Subcutaneous adipose tissue (tissue), 4 donors: ENCODE measurements around the gene EPHB2. TPM values are rescaled to one million over a fixed set of nuclear protein-coding genes. Genes with fewer than 3 reads are reported as not detected.

ENCODE experiments used
- CTCF ChIP-seq: fragments of 450-650 bp; IDR thresholded peaks from one replicate; pipeline ENCODE4 v1.5.1; 2016; ENCODE audit warnings: low read depth, mild to moderate bottlenecking, control low read depth, antibody characterized with exemption, moderate library complexity
- total RNA-seq, 4 donors: library from RNA; depleted of rRNA; stranded (reverse); fragments of >200 nt; gene quantifications; one replicate each; pipeline ENCODE4 v1.1.0, GENCODE V29; 2016

Gene EPHB2
- total RNA-seq, 4 donors from 2014 or later: 1.6 to 9.2 (median 5.1) TPM

- TF ChIP-seq CTCF: no peak
Measured at GRCh38 chr1:22916471-22916820, 205.8 kb downstream of the EPHB2 start.

GRCh38 chr1:22917989-22918388 is 207.3 kb downstream of the EPHB2 start:
- no peak for TF ChIP-seq CTCF

- no peak for TF ChIP-seq CTCF
Measured at GRCh38 chr1:22918644-22919043, 208.0 kb downstream of the EPHB2 start.

DNA sequence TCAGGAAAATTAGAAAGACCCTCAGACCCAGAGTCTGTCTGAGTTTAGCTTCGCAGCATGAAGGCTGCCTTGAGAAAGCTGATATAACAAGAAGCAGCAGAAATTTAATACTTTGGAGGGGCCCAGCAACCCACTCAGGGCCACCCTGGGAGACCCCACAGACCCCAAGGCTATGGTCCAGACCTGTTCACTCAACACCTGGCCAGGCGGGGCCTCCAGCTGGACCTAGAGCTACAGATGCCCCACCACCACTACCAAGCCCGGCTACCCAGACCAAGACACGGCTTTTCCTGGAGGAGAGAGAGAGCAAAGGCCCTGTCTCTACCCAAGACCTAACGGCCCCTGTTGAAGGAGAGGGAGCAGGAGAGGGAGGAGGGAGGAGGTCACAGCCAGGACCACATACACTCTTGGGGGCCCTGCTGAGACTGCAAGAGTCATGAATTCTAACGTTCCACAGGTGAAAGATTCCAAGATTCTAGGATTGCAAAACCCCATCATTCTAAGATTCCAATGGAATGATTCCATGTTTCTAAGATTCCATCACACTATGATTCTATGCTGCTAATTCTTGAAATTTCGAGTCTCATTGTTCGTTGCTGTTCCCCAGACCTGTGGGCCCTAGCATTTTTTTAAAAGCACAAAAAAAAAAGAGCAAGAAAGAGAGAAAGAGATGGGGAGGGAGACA is 208.8 kb downstream of the EPHB2 start:
- TF ChIP-seq CTCF: no peak

DNA sequence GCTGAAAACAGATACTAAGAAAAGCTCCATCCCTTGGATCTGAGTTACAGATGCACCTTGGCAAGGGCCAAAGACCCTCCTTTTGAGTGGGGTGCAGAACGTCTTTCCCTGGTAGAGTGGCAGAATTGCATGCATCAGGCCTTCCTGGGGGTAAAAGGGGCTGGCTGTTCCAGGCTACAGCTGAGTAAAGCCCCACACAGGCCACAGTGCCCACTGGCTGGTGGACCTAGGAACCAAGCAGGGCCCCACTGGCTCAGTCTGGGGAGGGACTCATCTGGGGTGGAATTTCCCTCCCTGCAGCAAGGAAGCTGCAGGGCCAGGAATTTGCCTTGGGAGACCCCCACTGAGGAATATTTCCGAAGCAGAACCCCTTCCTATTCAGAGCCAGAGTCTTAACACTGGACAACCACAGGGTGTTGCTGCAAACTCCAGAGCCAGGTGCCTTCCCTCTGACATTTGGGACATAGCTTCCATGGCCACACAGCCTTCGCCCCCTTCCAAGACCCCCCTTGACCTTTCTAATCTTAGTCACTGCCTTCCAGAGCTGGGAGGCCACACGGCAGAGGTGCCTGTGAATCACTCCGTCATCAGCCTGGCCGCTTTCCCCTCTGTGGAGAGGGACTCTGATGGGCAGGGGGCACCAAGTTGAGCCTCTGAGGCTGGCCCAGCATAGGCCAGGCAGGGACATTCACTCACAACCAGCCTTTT is 209.5 kb downstream of the EPHB2 start:
- TF ChIP-seq CTCF: no peak

- no peak for TF ChIP-seq CTCF
Measured at GRCh38 chr1:22920734-22921451, 210.3 kb downstream of the EPHB2 start.

DNA sequence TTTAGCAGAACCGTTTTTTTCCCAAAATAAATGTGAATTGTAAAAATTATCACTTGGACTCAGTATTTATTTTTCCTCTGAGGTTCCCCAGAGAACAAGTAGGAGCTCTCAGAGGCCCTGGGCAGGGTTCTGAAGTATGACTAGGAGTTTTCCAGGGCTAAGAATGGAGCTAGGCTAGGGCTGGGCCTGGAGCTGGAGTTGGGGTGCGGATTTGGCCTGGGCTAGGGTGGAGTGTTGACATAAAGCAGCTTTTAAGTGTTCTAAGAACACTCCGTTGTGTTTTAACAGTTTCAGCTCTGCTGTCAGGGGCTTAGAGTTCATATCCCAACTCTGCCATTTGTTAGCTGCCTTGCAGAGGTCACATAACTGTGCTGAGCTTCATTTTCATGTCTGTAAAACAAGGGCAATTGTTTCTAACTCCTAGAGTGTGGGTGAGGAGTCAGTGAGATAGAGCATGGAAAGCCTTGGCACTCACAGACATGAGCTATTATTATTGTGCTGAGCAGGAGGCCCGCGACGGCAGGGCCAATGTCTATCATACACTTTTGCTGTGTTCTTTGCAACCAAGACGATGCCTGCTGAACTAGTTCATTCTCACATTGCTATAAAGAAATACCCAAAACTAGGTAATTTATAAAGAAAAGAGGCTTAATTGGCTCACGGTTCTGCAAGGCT is 210.9 kb downstream of the EPHB2 start:
- no peak for TF ChIP-seq CTCF
